OCI-LY7 (cell line): ENCODE data around the gene CNPY1. TPM values are rescaled to one million over a fixed set of nuclear protein-coding genes. Genes with fewer than 3 reads are reported as not detected.

Experiments
- BruUV-seq: library from RNA; stranded (reverse); fragments of 400-500 nt; replicated peaks from 2 replicates; lab custom pipeline; 2021; lab: Mats Ljungman, UMichigan
- CTCF ChIA-PET: fragments of 300-600 bp; sonication (Branson Sonifier 250); formaldehyde crosslinking; loops from one replicate; lab custom pipeline; 2022; ENCODE audit warnings: antibody characterized with exemption; ENCODE audit not compliant: unreplicated experiment; lab: Charles Lee
- POLR2A ChIA-PET: fragments of 300-600 bp; sonication (Branson Sonifier 250); formaldehyde crosslinking; loops from one replicate; lab custom pipeline; 2022; ENCODE audit warnings: antibody characterized with exemption; lab: Charles Lee
- DNase-seq: peaks from one replicate; pipeline ENCODE4 v3.0.0-alpha.2; 2015; ENCODE audit warnings: low spot score
- H2AFZ ChIP-seq: fragments of 200-600 bp; sonication (generic), shearing (Covaris generic); 2 replicates; pipeline ENCODE4 v1.6.1; 2014; ENCODE audit warnings: mild to moderate bottlenecking, antibody characterized with exemption, low read length, moderate library complexity
- H3K27ac ChIP-seq: fragments of 200-600 bp; sonication (generic); 2 replicates; pipeline ENCODE4 v1.5.1; 2014; ENCODE audit warnings: mixed run types, low read depth, mild to moderate bottlenecking, moderate library complexity, low read length, inconsistent platforms; ENCODE audit not compliant: poor library complexity, severe bottlenecking
- H3K36me3 ChIP-seq: fragments of 200-600 bp; sonication (generic); 2 replicates; pipeline ENCODE4 v1.6.1; 2014; ENCODE audit warnings: mild to moderate bottlenecking, antibody characterized with exemption, low read length, moderate library complexity, mixed read lengths; ENCODE audit not compliant: insufficient read depth
- H3K4me1 ChIP-seq: fragments of 200-600 bp; sonication (generic); 2 replicates; pipeline ENCODE4 v1.5.1; 2014; ENCODE audit warnings: mild to moderate bottlenecking, low read length; ENCODE audit not compliant: insufficient read depth, poor library complexity, severe bottlenecking
- H3K4me2 ChIP-seq: fragments of 200-600 bp; sonication (generic); 2 replicates; pipeline ENCODE4 v1.6.1; 2014; ENCODE audit warnings: mild to moderate bottlenecking, low read length
- H3K4me3 ChIP-seq: fragments of 200-600 bp; sonication (generic); 2 replicates; pipeline ENCODE4 v1.5.1; 2014; ENCODE audit warnings: mild to moderate bottlenecking, low read depth, low read length; ENCODE audit not compliant: poor library complexity, severe bottlenecking
- H3K79me2 ChIP-seq: fragments of 200-600 bp; sonication (generic); 2 replicates; pipeline ENCODE4 v1.6.1; 2016; ENCODE audit warnings: low read depth, mild to moderate bottlenecking, low read length, moderate library complexity, mixed read lengths; ENCODE audit not compliant: insufficient read depth
- H3K9me2 ChIP-seq: fragments of 200-600 bp; sonication (generic); 2 replicates; pipeline ENCODE4 v1.6.1; 2016; ENCODE audit warnings: mild to moderate bottlenecking, low read length, mixed read lengths; ENCODE audit not compliant: insufficient read depth
- H3K9me3 ChIP-seq: fragments of 200-600 bp; sonication (generic); 2 replicates; pipeline ENCODE4 v1.6.1; 2014; ENCODE audit warnings: mild to moderate bottlenecking, mixed run types, low read length, mixed read lengths
- H4K20me1 ChIP-seq: fragments of 200-600 bp; sonication (generic); 2 replicates; pipeline ENCODE4 v1.6.1; 2014; ENCODE audit warnings: mild to moderate bottlenecking, antibody characterized with exemption, low read length, moderate library complexity, mixed read lengths; ENCODE audit not compliant: insufficient read depth
- CTCF ChIP-seq: fragments of 200-600 bp; sonication (generic); conservative IDR thresholded peaks from 2 replicates; pipeline ENCODE4 v1.5.1; 2014; ENCODE audit warnings: mild to moderate bottlenecking, antibody characterized with exemption, low read length, moderate library complexity, mixed read lengths
- EZH2phosphoT487 ChIP-seq: fragments of 200-600 bp; sonication (generic); IDR thresholded peaks from 2 replicates; pipeline ENCODE4 v1.6.1; 2018; ENCODE audit warnings: low read depth, borderline replicate concordance, mild to moderate bottlenecking, mixed run types, antibody characterized with exemption, low read length, moderate library complexity, mixed read lengths
- intact Hi-C: fragments of 100-400 bp; cut with micrococcal nuclease; formaldehyde crosslinking; loops from one replicate; pipeline ENCODE4 v1.10.0; 2022; ENCODE audit not compliant: unreplicated experiment
- total RNA-seq, 2 experiments: library from RNA; depleted of rRNA in 1 of 2; stranded (reverse); fragments of >200 nt in 1 of 2; shearing (Covaris generic) in 1 of 2; gene quantifications; 2 replicates each; pipeline ENCODE4 v1.2.3, GENCODE V29; 2014 to 2022

CNPY1 gene
- total RNA-seq, 2 experiments from 2014 or later, result not detected

GRCh38 chr7:155533827-155534690 is 12.3 kb downstream of the CNPY1 start:
- Histone ChIP-seq H3K79me2 (no peaks in the 10 kb centered on the region), H3K27ac (no peak overlapping the region), H3K4me1 (no peaks in the 10 kb centered on the region), H3K36me3 (no peaks in the 10 kb centered on the region), H3K9me2 (no peaks in the 10 kb centered on the region), H3K4me2 (no peak overlapping the region), H3K9me3 (no peaks in the 10 kb centered on the region), H4K20me1 (no peaks in the 10 kb centered on the region), H3K4me3 (no peak overlapping the region), H2AFZ (no peak overlapping the region)
- intact Hi-C loops, result loop anchor here (10.0 kb wide), 1 partner anchor 149 kb away; no protein-coding TSS in a partner anchor
- CTCF ChIA-PET, result no interaction called here
- POLR2A ChIA-PET, result interaction anchor here (0.6 to 1.4 kb wide), 2 partner anchors 9 to 139 kb away, joined by 3 read pairs; no protein-coding TSS in a partner anchor
- peak; percentile 71 for TF ChIP-seq CTCF
- TF ChIP-seq EZH2phosphoT487, result no peak
- BruUV-seq, result no TSS peak
- peak; percentile 14 for DNase-seq

GRCh38 chr7:155533120-155533826 is 13.1 kb downstream of the CNPY1 start:
- Histone ChIP-seq H3K36me3 (no peaks in the 10 kb centered on the region), H3K79me2 (no peaks in the 10 kb centered on the region), H3K4me1 (no peaks in the 10 kb centered on the region), H3K4me3 (no peak overlapping the region), H4K20me1 (no peaks in the 10 kb centered on the region), H3K9me2 (no peaks in the 10 kb centered on the region), H2AFZ (no peak overlapping the region), H3K4me2 (no peak overlapping the region), H3K9me3 (no peaks in the 10 kb centered on the region), H3K27ac (no peak overlapping the region)
- POLR2A ChIA-PET, result interaction anchor here (0.6 kb wide), 1 partner anchor 138 kb away, joined by 3 read pairs; no protein-coding TSS in a partner anchor
- BruUV-seq, result no TSS peak
- CTCF ChIA-PET, result interaction anchor here (0.5 kb wide), 1 partner anchor 460 kb away, joined by 3 read pairs; no protein-coding TSS in a partner anchor
- no peak for DNase-seq
- no peak for TF ChIP-seq EZH2phosphoT487
- TF ChIP-seq CTCF, result no peak
- intact Hi-C loops, result loop anchor here (10.0 kb wide), 1 partner anchor 148 kb away; no protein-coding TSS in a partner anchor
